C1 segment of cervical spinal cord (tissue), 14 donors: ENCODE measurements around the gene GNA12.
"Not testable (repeated sequence)": the region's sequence is repeated elsewhere in the genome, so short reads cannot be mapped to it uniquely, and the experiment has no call there.

Experiments used
- DNase-seq, 14 donors: peaks; one replicate each; lab custom pipeline; 2025; lab: John Stamatoyannopoulos, UW

GNA12 gene

DNA sequence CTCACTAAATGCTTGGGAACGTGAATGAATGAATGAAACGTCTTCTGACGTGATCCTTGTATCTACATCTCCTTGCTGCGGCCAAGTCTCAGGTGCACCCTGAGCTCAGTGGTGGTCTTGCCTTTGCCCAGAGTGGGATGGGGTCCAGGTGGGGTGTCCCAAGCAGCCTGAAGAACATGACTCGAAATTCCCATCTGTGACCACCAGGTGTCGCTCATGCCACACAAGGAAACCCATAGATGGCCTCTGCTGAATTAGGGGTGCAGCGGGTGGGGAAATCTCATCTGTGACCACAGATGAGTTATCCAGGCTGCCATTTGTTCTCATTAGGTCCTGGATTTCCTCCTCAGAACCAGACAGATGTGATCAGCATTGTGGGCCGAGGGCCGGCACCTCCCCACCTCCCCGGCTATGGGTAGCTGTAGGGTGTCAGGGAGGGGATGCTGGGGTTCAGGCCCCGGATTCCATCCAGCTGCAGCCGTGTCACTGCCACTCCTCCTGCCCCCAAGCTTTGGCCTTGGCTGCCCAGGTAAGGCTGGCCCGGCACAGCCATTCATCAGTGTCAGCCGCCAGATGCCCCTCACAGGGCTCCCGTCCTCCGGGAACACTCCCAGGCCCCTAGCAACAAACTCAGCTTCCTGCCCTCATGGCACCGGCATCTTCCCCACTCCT is 21.0 kb upstream of the GNA12 start:
- DNase-seq = peak in 10 of 14 donors; percentile 5 to 55 (median 24)

DNA sequence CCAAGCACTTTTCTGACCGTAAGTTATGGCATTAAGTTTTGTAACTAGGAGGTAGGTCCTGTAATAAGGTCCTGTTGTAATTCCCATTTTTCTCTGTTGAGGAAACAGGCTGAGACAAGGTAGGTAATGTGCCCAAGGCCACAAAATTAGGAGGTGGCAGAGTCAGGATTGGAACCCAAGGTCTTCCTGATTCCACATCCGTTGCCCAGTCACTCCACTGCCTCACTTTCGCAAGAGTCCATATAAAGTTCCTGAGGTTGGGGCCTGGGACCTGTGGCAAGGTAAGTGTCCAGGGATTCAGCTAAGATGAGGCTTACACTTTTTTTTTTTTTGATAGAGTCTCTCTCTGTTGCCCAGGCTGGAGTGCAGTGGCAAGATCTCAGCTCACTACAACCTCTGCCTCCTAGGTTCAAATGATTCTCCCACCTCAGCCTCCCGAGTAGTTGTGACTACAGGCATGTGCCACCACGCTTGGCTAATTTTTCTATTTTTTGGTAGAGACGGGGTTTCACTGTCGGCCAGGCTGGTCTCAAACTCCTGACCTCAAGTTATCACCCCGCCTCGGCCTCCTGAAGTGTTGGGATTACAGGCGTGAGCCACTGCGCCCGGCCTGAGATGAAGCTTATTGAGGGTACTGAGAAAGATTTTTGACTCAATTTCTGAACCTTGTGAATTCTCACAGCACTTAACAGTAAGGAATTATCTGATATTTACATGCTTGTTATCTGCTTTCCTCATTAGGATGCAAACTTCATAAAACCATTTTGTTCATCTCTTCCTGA is 20.3 kb upstream of the GNA12 start:
- no peak for DNase-seq

DNA sequence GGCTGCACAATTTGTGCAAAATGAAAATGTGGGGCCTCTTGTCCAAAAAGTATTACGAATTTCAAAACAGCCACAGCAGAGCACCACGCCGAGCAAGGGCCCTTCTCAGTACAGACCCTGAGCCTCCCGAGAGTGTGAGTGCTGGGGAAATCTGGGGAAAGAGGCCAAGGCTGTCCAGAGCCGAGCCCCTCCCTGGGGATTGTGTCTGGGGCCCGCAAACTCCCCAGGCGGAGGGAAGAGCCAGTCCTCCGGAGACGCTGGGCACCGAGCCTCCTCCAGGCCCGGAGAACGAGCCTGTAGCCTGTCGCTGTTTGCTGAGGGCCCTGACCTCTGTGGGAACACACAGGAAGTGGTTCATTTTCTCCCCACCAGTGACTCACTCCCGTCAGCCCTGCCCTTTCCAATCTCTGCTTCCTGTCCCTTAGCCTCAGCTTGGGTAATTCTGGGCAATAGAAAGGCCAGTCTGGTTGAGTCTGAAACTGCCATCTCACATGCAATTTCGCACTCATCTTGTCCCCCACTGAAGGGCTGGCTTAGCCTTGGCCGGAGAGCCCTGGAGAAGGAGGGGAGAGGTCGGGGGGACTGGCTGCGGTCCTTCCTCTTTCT is 19.5 kb upstream of the GNA12 start:
- DNase-seq = peak in 8 of 14 donors; percentile 10 to 72 (median 24)

DNA sequence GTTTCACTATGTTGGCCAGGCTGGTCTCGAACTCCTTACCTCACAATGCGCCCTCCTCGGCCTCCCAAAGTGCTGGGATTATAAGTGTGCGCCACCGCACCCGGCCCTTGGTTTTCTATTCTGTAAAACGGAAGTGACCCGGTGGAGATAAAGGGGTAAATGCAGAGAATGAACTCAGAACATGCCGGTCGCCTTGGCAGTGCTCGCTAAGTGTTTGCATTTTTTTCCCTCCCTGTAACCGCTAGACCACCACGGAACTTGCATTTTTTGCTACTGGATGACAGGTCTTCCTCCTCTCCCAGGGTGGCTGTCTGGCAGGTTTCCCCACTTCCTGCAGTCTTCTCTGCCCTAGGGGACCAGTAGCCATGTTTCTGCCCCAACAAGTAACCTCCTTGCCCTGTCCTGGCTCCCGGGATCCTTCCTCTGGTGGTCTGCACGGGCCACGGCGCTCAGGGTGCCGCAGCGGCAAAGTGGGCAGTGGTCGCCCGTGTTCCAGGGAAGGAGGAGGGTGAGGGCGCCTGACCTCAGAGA is 18.8 kb upstream of the GNA12 start:
- DNase-seq = no peak

DNA sequence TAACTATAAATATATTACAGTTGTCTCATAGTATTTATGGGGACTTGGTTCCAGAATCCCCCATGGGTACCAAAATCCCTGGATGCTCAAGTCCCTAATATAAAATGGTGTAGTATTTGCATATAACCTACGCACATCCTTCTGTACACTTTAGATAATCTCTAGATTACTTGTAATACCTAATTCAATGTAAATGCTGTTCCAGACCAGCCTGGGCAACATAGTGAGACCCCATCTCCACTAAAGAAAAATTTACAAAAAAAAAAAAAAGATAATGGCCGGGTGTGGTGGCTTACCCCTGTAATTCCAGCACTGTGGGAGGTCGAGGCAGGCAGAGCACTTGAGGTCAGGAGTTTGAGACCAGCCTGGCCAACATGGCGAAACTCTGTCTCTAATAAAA is 17.4 kb upstream of the GNA12 start:
- no peak for DNase-seq

DNA sequence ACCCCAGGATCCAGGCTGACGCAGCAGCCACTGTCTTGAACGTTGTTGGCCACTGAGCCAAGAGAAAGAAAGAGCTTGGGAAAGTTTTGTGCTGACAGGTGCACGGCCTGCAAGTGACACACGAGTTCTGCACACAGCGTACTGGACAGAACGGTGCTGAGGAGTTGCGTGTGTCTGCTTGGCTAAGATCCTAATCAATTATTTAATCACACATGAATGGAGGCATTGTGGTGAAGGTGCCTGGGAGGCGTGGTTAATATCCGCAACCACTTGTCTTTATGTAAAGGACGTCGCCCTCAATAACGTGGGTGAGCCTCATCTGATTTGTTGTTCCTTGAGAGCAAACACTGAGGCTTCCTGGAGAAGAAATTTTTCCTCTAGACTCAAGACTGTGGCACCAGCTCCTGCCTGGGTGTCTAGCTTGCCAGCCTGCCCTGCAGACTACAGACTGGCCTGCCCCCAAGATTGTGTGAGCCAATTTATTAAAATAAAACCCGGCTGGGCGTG is 16.6 kb upstream of the GNA12 start:
- no peak for DNase-seq

DNA sequence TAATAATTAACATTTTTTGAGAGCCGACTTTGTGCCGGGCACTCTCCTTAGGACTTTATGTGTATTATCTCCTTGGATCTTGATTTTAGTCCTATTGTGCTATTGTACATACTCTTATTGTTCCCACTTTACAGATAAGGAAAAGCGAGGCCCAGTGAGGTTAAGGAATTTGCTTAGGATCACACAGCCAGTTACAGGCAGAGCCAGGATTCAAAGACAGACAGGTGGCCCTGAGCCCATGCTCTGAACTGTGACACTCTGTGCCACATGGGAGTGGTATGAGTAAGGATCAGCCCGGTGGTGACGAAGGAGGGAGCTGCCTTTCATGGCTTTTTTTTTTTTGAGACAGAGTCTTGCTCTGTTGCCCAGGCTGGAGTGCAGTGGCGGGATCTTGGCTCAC is 15.8 kb upstream of the GNA12 start:
- DNase-seq = no peak

DNA sequence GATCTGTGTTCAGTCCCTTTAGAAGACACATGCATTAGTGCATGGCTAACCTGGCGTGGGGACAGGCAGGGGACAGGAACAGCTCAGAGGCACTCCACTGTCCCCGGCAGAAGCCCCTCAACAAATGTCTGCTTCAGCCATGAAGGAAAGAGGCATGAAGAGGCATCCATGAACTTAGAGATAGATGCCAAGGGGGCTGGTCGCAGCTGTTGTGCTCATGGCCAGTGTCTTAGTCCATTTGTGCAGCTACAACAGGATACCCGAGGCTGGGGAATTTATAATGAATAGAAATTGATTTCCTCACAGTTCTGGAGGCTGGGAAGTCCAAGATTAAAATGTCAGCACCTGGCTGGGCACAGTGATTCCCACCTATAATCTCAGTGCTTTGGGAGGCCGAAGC is 14.5 kb upstream of the GNA12 start:
- no peak for DNase-seq

DNA sequence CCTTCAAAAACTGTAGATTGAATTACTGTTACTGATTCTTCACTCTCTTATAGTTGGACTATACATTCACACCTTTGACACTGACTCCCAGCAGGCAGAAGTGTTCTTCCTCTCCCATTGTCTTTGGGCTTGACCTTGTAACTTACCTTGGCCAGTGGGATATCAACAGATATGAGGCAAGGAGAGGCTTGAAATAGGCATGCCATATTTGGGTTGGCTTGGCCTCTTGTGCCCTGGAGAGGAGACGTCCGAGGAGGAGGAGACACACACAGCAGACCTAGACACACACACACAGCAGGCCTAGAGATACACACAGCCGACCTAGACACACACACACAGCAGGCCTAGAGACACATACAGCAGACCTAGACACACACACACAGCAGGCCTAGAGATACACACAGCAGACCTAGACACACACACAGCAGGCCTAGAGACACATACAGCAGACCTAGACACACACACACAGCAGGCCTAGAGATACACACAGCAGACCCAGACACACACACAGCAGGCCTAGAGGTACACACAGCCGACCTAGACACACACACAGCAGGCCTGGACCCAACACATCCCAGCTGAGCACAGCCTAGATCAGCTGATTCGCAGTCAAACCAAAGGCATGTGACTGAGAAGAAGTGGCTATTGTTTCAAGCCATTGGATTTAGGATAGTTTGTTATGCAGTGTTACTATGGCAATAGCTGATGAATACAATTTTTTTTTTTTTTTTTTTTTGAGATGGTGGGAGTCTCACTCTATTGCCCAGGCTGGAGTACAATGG is 12.5 kb upstream of the GNA12 start:
- DNase-seq = no peak

DNA sequence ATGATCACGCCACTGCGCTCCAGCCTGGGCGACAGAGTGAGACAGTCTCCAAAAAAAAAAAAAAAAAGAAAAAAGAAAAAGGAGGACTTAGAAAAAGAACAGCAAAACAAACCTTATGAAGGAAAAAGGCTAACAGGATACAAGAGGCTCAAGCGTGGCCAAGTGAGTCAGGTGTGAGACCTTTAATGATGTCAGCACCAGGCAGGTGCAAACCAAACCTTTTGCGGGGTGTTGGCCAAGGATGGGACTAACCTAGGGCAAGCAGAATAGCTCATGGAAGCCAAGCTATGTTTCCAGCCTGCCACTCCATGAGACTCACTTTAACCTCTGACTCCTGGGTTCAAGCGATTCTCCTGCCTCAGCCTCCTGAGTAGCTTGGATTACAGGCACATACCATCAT is 11.3 kb upstream of the GNA12 start:
- DNase-seq = no peak

DNA sequence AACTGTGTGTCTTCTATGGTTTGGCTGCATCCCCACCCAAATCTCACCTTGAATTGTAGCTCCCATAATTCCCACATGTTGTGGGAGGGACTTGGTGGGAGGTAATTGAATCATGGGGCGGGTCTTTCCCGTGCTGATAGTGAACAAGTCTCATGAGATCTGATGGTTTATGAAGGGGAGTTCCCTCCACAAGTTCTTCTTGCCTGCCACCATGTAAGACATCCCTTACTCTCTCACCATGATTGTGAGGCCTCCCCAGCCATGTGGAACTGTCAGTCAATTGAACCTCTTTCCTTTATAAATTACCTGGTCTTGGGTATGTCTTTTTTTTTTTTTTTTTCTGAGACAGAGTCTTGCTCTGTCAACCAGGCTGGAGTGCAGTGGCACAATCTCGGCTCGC is 9.4 kb upstream of the GNA12 start:
- DNase-seq = not testable (repeated sequence)

DNA sequence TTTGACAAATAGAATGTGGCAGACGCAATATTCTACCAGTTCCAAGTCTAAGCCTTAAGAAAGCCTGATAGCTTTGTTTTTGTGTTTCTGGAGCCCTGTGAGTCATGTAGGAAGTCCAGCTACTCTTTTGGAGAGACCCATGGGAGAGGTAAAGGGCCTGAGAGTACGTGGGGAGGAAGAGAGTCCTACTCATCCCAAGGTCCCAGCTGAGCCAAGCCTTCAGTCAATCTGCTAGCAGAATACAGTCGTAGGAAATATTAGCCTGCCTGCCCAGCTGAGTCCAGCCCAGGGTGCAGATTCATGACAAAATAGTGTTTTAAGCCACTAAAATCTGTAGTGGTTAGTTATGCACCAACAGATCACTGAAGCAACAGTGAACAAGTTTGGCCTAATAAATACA is 9.0 kb upstream of the GNA12 start:
- no peak for DNase-seq

DNA sequence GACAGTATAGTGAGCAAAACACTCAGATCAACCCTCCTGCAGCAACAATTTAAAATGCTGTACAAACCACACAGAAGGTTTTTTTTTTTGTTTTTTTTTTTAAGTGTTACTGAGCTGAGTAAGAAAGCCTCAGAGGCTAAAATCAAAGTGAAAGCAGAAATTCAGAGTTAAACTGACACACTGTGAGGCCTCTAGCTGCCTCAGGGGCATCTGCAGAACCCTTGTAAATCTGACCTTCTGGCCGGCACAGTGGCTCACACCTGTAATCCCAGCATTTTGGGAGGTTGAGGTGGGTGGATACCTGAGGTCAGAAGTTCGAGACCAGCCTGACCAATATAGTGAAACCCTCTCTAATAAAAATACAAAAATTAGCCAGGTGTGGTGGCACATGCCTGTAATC is 7.4 kb upstream of the GNA12 start:
- no peak for DNase-seq

DNA sequence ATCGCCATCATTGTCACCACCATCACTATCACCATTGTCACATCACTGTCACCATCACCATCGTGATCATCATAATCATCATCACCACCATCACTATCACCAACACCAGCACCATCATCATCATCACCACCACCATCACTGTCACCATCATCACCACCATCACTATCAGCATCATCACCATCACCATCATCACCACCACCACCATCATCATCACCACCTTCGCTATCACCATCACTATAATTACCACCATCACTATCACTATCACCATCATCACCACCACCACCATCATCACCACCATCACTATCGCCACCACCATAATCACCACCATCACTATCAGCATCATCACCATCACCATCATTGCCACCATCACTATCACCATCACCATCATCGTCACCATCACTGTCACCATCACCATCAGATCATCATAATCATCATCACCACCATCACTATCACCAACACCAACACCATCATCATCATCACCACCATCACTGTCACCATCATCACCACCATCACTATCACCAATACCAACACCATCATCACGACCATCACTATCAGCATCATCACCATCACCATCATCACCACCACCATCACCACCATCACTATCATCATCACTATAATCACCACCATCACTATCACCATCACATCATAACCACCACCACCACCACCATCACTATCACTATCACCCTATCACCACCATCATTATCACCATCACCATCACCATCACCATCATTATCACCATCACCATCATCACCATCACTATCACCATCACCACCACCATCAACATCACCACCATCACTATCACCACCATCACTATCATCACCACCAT is 6.0 kb upstream of the GNA12 start:
- no peak for DNase-seq

DNA sequence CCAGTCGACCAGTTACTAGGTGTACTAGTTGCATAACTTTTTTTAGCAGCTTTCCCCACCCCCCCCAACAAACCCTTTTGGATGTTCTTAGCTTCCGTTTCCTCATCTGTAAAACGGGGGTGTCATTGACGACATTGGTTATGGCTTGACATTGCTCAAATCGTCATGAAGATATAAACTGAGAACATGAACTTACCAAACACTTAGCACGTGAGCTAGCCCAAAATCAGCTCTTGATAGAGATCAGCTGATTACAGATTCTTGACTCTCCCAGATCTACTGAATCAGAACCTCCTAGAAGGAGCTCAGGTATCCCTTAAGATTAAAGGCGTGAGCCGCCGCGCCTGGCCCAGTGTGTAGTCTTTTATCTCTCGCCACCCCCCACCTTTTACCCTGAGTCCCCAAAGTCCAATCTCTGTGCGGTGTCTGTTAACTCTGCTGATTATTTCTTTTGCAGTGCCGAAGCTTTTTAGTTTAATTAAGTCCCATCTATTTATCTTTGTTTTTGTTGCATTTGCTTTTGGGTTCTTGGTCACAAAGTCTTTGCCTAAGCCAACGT is 1.0 kb upstream of the GNA12 start:
- DNase-seq = no peak

DNA sequence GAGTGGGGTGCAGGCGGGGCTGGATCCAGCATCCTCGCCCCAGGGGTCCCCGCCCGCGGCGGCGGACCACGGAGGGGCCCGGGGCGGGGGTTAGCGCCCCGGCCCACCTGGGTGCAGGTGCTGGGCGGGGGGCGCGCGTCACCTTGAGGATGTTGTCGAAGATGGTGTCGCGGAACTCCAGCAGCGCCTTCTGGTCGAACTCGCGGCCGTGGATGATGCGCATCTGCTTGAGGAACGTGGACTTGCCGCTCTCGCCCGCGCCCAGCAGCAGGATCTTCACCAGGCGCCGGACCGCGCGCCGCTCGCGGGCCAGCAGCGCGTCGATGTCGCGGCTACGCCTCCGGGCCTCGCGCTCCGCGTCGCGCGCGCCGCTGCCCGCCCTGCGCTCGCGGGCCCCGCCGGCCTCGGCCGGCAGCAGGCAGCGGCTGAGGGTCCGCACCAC is 376 bp downstream of the GNA12 start:
- DNase-seq = peak in 1 of 14 donors; percentile 33

DNA sequence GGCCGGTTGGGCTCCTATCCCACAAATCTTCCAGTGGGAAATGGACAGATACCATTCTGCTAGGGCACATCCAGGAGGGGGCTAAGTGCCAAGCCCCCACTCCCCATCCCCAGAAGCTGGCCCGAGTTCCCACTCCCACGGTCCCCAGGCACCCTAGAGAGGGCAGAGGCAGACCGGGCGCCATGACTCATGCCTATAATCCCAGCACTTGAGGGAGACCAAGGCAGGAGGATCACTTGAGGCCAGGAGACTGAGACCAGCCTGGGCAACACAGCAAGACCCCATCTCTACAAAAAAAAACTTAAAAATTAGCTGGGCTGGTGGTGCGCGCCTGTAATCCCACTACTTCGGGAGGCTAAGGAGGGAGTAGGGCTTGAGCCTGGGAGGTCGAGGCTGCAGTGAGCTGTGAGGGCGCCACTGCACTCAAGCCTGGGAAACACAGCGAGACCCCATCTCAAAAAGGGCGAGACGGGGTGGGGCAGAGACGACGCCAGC is 870 bp downstream of the GNA12 start:
- DNase-seq = no peak

DNA sequence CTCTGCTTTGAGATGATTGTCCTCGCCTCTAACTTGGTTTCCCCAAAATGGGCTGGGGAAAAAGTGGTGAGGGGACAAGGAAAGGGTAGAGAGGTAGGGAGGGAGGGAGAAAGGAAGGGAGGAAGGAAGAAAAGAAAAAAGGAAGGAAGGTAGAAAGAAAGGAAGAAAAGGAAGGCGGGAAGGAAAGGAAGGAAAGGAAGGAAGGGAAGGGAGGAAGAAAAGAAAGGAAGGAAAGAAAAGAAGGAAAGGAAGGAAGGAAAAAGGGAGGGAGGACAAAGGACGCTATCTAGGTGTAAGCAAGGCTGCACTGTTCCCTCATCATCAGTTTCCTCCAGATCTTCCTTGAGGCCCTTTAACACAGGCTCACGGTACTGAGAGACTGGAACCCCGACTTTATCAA is 2.2 kb downstream of the GNA12 start:
- no peak for DNase-seq

DNA sequence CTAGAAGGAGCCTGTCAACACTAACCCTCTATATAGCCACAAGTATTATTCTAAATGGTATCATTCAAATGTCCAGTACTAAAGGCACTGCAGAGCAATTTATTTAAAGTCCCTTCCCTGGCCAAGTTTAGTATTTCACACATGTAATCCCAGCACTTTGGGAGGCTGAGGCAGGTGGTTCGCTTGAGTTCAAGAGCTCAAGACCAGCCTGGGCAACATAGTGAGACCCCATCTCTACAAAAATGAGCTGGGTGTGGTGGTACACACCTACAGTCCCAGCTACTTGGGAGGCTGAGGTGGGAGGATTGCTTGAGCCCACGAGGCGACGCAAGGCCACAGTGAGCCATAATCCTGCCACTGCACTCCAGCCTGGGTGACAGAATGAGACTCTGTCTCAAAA is 3.6 kb downstream of the GNA12 start:
- DNase-seq = no peak

DNA sequence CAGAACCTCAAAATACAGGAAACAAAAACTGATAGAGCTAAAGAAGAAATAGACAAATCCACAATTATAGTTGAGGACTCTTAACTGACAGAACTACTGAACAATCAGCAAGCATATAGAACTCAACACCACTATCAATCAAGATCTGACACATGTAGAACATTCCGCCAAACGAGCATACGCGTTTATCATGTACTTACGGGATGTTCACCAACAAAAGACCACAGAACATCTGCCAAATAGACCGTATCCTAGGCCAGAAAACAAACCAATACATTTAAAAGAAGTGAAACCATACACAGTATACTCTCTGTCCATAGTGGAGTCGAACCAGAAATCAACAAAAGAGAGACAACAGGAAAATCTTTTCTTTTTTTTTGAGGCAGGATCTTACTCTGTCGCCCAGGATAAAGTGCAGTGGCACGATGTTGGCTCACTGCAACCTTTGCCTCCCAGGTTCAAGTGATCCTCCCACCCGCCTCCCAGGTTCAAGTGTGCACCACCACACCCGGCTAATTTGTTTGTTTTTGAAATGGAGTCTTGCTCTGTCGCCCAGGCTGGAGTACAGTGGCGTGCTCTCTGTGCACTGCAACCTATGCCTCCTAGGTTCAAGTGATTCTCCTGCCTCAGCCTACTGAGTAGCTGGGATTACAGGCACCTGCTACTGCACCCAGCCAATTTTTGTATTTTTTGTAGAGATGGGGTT is 5.1 kb downstream of the GNA12 start:
- DNase-seq = no peak
